ENCODE measurements around the gene RASGEF1C. TPM values are rescaled to one million over a fixed set of nuclear protein-coding genes. Genes with fewer than 3 reads are reported as not detected.

Gene RASGEF1C
- total and polyA plus RNA-seq, 4 donors = 0.09 to 0.10 TPM; not detected in 2

DNA sequence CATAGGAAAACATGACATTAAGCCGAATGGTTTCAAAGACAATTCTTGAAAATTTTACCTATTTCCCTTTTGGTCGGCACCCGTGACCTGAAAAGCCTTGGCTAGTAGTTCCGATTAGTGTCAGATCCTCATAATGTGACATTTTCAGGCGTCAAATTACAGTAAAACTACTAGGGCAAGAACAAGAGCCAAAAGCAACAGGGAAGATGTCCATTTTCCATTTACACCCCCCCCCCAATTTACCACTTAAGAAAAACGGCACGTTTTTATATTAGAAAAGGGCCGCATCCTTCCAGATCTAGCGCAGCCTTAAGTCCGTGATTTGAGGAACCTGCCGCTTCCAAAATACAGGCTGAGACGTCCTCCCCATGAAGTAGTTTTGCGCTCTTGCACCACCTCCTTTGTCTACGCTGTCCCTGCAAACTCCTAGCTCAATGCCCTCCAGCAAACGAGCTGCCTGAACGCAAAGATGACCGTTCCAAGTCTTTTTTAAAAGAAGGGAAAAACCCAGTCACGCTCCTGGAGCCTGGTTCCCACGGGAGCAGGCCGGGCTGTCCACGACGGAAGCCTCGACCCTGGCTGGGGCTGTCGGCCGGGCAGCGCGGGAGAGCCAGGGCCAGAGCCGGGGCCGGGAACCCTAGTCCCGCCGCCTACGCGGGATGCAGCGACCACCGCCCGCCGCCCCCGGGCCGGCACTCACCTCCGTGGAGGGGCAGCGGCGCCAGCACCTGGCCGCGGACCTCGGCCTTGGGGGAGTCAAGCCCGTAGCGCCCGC lies 138.1 kb downstream of the RASGEF1C start:
- DNase-seq (ENCODE audit: low spot score) = peak; percentile 45
- Histone ChIP-seq H3K4me1 (ENCODE audit: control insufficient read depth in 4 of 4, insufficient read depth in 4 of 4, low read length in 3 of 4) (peaks cover 8 to 53% (median 28%) of the 10 kb centered on the region in 4 donors), H3K27me3 (ENCODE audit: control insufficient read depth in 4 of 4, insufficient read depth in 4 of 4, low read length in 3 of 4) (no peaks in the 10 kb centered on the region), H3K36me3 (ENCODE audit: control insufficient read depth in 4 of 4, insufficient read depth in 3 of 4, low read depth in 1 of 4, low read length in 3 of 4) (no peaks in the 10 kb centered on the region), H3K27ac (ENCODE audit: low read depth in 1 of 2, low read length in 2 of 2) (peak overlapping the region; percentile 72 to 95), H3K4me3 (ENCODE audit: low read depth in 1 of 3, low read length in 3 of 3) (peak overlapping the region; percentile 81 to 93 (median 85)), H3K9me3 (ENCODE audit: control insufficient read depth in 4 of 4, low read length in 3 of 4) (no peaks in the 10 kb centered on the region), H3K9ac (ENCODE audit: low read depth in 1 of 2, low read length in 2 of 2) (peak overlapping the region; percentile 73 to 74)
- WGBS = 2% methylated on average over 48 of the region's 48 CpGs
- TF ChIP-seq YY1 (IDR thresholded peaks at IDR 0.05) = peak; percentile 42
- TF ChIP-seq, protein P1, sequence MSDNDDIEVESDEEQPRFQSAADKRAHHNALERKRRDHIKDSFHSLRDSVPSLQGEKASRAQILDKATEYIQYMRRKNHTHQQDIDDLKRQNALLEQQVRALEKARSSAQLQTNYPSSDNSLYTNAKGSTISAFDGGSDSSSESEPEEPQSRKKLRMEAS (IDR thresholded peaks at IDR 0.05) = peak; percentile 17
- TF ChIP-seq RAD21 (IDR thresholded peaks at IDR 0.05) = no peak
- no peak for TF ChIP-seq NR2F2 (IDR thresholded peaks at IDR 0.05)
- TF ChIP-seq, protein P2, sequence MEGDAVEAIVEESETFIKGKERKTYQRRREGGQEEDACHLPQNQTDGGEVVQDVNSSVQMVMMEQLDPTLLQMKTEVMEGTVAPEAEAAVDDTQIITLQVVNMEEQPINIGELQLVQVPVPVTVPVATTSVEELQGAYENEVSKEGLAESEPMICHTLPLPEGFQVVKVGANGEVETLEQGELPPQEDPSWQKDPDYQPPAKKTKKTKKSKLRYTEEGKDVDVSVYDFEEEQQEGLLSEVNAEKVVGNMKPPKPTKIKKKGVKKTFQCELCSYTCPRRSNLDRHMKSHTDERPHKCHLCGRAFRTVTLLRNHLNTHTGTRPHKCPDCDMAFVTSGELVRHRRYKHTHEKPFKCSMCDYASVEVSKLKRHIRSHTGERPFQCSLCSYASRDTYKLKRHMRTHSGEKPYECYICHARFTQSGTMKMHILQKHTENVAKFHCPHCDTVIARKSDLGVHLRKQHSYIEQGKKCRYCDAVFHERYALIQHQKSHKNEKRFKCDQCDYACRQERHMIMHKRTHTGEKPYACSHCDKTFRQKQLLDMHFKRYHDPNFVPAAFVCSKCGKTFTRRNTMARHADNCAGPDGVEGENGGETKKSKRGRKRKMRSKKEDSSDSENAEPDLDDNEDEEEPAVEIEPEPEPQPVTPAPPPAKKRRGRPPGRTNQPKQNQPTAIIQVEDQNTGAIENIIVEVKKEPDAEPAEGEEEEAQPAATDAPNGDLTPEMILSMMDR (IDR thresholded peaks at IDR 0.05; ENCODE audit: low read depth, low read length, missing input control) = no peak
- TF ChIP-seq, protein P3, sequence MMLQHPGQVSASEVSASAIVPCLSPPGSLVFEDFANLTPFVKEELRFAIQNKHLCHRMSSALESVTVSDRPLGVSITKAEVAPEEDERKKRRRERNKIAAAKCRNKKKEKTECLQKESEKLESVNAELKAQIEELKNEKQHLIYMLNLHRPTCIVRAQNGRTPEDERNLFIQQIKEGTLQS (IDR thresholded peaks at IDR 0.05) = no peak
- no peak for TF ChIP-seq HNF4G (IDR thresholded peaks at IDR 0.05)

DNA sequence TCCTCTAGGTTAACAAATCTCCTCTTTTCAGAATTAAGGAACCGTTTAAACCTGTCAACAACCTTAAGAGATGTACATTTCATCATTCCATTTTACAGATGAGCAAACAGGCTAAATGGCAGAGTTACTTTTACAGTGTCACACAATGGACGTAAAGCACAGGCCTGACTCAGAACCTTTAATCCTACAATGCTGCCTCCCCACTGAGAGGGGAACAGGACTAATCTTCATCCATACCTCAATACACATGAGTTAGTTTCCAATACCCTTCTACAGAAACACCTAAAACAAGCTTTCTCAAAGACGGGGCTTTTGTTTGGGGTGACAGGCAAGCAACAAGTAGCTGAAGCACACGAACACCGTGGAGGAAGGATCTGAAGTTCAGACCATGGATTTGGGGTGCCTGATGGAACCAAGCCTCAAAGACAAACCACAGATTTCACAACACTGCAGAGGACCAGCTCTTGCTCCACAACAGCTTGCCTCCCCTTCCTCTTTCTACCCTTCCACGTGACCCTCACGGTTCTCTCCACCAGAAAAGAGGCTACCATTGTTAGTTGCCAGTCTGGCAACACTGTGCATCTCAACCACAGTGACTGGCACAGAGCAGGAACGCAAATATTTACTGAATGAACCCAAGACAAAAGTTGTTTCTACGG lies 139.3 kb downstream of the RASGEF1C start:
- TF ChIP-seq YY1 (IDR thresholded peaks at IDR 0.05) = peak; percentile 64
- TF ChIP-seq NR2F2 (IDR thresholded peaks at IDR 0.05) = no peak
- Histone ChIP-seq H3K36me3 (ENCODE audit: control insufficient read depth in 4 of 4, insufficient read depth in 3 of 4, low read depth in 1 of 4, low read length in 3 of 4) (no peaks in the 10 kb centered on the region), H3K9ac (ENCODE audit: low read depth in 1 of 2, low read length in 2 of 2) (no peak overlapping the region), H3K9me3 (ENCODE audit: control insufficient read depth in 4 of 4, low read length in 3 of 4) (no peaks in the 10 kb centered on the region), H3K4me3 (ENCODE audit: low read depth in 1 of 3, low read length in 3 of 3) (peak overlapping the region; percentile 81 to 93 (median 85)), H3K27me3 (ENCODE audit: control insufficient read depth in 4 of 4, insufficient read depth in 4 of 4, low read length in 3 of 4) (no peaks in the 10 kb centered on the region), H3K4me1 (ENCODE audit: control insufficient read depth in 4 of 4, insufficient read depth in 4 of 4, low read length in 3 of 4) (peaks cover 3 to 42% (median 20%) of the 10 kb centered on the region in 4 donors), H3K27ac (ENCODE audit: low read depth in 1 of 2, low read length in 2 of 2) (peak overlapping the region; percentile 72 to 95)
- no peak for DNase-seq (ENCODE audit: low spot score)
- 45% methylated on average over 9 of the region's 9 CpGs for WGBS

DNA sequence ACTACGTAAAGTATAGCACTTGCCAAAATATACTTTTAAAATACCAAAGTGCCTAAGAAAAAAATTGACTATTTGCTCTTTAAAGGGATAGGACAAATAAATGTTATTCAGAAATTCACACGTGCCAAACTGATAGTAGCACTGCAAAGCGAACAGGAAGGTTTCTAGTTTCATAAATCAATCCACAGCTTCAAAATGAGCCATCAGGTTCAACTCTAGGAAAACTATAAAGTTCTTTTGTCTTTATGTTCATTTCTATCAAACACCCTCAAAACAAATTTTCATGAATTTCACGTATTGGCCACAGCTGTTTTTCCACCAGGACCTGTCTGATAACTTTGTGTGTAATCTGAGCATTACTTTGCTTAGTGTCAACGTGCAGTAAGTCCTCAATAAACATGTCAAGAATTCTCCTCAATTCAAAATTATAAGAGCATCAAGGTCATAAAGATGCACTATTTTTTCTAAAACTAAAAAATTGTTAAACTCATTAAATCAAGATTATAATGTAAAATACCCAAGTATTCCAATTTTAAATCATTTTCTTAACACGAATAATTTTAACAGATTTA lies 140.4 kb downstream of the RASGEF1C start:
- no peaks in the 10 kb centered on the region for H3K9me3 ChIP-seq (ENCODE audit: control insufficient read depth in 4 of 4, low read length in 3 of 4)
- DNase-seq (ENCODE audit: low spot score) = no peak
- WGBS = 34% methylated on average over 6 of the region's 6 CpGs
- H3K4me1 ChIP-seq (ENCODE audit: control insufficient read depth in 4 of 4, insufficient read depth in 4 of 4, low read length in 3 of 4) = peaks cover 3 to 43% (median 24%) of the 10 kb centered on the region in 4 donors
- H3K36me3 ChIP-seq (ENCODE audit: control insufficient read depth in 4 of 4, insufficient read depth in 3 of 4, low read depth in 1 of 4, low read length in 3 of 4) = no peaks in the 10 kb centered on the region
- peak overlapping the region in 1 of 2 donors; percentile 12 for H3K27ac ChIP-seq (ENCODE audit: low read depth in 1 of 2, low read length in 2 of 2)
- H3K9ac ChIP-seq (ENCODE audit: low read depth in 1 of 2, low read length in 2 of 2) = peak overlapping the region in 1 of 2 donors; percentile 16
- no peak overlapping the region for H3K4me3 ChIP-seq (ENCODE audit: low read depth in 1 of 3, low read length in 3 of 3)
- no peaks in the 10 kb centered on the region for H3K27me3 ChIP-seq (ENCODE audit: control insufficient read depth in 4 of 4, insufficient read depth in 4 of 4, low read length in 3 of 4)
- TF ChIP-seq, protein P2 (IDR thresholded peaks at IDR 0.05; ENCODE audit: low read depth, low read length, missing input control) = no peak
- TF ChIP-seq NR2F2 (IDR thresholded peaks at IDR 0.05) (no peak), FOXA2 (IDR thresholded peaks at IDR 0.05) (no peak), RXRA (IDR thresholded peaks at IDR 0.05) (no peak), JUND (IDR thresholded peaks at IDR 0.05) (no peak), GABPA (IDR thresholded peaks at IDR 0.05 in 1 of 2, conservative IDR thresholded peaks at IDR 0.05 in 1 of 2) (no peak)
- TF ChIP-seq, protein P4, sequence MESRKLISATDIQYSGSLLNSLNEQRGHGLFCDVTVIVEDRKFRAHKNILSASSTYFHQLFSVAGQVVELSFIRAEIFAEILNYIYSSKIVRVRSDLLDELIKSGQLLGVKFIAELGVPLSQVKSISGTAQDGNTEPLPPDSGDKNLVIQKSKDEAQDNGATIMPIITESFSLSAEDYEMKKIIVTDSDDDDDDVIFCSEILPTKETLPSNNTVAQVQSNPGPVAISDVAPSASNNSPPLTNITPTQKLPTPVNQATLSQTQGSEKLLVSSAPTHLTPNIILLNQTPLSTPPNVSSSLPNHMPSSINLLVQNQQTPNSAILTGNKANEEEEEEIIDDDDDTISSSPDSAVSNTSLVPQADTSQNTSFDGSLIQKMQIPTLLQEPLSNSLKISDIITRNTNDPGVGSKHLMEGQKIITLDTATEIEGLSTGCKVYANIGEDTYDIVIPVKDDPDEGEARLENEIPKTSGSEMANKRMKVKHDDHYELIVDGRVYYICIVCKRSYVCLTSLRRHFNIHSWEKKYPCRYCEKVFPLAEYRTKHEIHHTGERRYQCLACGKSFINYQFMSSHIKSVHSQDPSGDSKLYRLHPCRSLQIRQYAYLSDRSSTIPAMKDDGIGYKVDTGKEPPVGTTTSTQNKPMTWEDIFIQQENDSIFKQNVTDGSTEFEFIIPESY (IDR thresholded peaks at IDR 0.05) = no peak
- TF ChIP-seq, protein P5, sequence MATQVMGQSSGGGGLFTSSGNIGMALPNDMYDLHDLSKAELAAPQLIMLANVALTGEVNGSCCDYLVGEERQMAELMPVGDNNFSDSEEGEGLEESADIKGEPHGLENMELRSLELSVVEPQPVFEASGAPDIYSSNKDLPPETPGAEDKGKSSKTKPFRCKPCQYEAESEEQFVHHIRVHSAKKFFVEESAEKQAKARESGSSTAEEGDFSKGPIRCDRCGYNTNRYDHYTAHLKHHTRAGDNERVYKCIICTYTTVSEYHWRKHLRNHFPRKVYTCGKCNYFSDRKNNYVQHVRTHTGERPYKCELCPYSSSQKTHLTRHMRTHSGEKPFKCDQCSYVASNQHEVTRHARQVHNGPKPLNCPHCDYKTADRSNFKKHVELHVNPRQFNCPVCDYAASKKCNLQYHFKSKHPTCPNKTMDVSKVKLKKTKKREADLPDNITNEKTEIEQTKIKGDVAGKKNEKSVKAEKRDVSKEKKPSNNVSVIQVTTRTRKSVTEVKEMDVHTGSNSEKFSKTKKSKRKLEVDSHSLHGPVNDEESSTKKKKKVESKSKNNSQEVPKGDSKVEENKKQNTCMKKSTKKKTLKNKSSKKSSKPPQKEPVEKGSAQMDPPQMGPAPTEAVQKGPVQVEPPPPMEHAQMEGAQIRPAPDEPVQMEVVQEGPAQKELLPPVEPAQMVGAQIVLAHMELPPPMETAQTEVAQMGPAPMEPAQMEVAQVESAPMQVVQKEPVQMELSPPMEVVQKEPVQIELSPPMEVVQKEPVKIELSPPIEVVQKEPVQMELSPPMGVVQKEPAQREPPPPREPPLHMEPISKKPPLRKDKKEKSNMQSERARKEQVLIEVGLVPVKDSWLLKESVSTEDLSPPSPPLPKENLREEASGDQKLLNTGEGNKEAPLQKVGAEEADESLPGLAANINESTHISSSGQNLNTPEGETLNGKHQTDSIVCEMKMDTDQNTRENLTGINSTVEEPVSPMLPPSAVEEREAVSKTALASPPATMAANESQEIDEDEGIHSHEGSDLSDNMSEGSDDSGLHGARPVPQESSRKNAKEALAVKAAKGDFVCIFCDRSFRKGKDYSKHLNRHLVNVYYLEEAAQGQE (IDR thresholded peaks at IDR 0.05) = no peak
- TF ChIP-seq, protein P3 (IDR thresholded peaks at IDR 0.05) = no peak

Data from liver (tissue), 9 donors.